Measurements from ENCODE around the gene MAPK7. TPM values are rescaled to one million over a fixed set of nuclear protein-coding genes. Genes with fewer than 3 reads are reported as not detected.
"Not testable (repeated sequence)": the region's sequence is repeated elsewhere in the genome, so short reads cannot be mapped to it uniquely, and the experiment has no call there.

The MAPK7 gene
- total and polyA plus RNA-seq, 2 experiments from 2014 or later: 21.2 to 28.6 TPM

GRCh38 chr17:19347323-19348080, 30.8 kb upstream of the MAPK7 start:
- peak overlapping the region; percentile 66 for H3K27ac ChIP-seq
- no peak overlapping the region for H2AFZ ChIP-seq
- no peaks in the 10 kb centered on the region for H3K36me3 ChIP-seq (ENCODE audit: low read depth)
- no peaks in the 10 kb centered on the region for H4K20me1 ChIP-seq (ENCODE audit: insufficient read depth)
- H3K9me3 ChIP-seq (ENCODE audit: low read depth): no peaks in the 10 kb centered on the region
- H3F3A ChIP-seq (ENCODE audit: insufficient read depth): peaks cover 23% of the 10 kb centered on the region
- no peak for DNase-seq
- H3K4me1 ChIP-seq (ENCODE audit: insufficient read depth): peaks cover 21% of the 10 kb centered on the region
- peak overlapping the region; percentile 43 for H3K4me2 ChIP-seq (ENCODE audit: unreplicated experiment)
- TF ChIP-seq EZH2 (IDR thresholded peaks at IDR 0.05; ENCODE audit: insufficient read depth, poor library complexity, severe bottlenecking) (no peak), EZH2phosphoT487 (IDR thresholded peaks at IDR 0.05; ENCODE audit: insufficient read depth, low read depth) (no peak)
- H3K9ac ChIP-seq: peak overlapping the region; percentile 10; the same call in 1 of the 2 replicates
- H3K27me3 ChIP-seq (replicated peaks; ENCODE audit: insufficient read depth): no peaks in the 10 kb centered on the region
- 79 to 80% methylated on average over 13 of the region's 13 CpGs for WGBS, 2 experiments (ENCODE audit: low coverage in 1 of 2, low lambda C conversion rate in 2 of 2, missing lambda C conversion rate in 2 of 2)
- no peaks in the 10 kb centered on the region for H3K79me2 ChIP-seq (ENCODE audit: insufficient read depth)
- no peak overlapping the region for H3K4me3 ChIP-seq
- no peaks in the 10 kb centered on the region for H3K9me2 ChIP-seq (ENCODE audit: insufficient read depth)
- in situ Hi-C loops (cut with MboI): no loop called here

- in situ Hi-C loops (cut with MboI): no loop called here
- Histone ChIP-seq H3K79me2 (ENCODE audit: insufficient read depth) (no peaks in the 10 kb centered on the region), H3K4me3 (no peak overlapping the region), H2AFZ (no peak overlapping the region), H3K4me2 (ENCODE audit: unreplicated experiment) (no peak overlapping the region), H4K20me1 (ENCODE audit: insufficient read depth) (no peaks in the 10 kb centered on the region), H3K9me3 (ENCODE audit: low read depth) (no peaks in the 10 kb centered on the region), H3F3A (ENCODE audit: insufficient read depth) (peaks cover 23% of the 10 kb centered on the region), H3K4me1 (ENCODE audit: insufficient read depth) (peaks cover 21% of the 10 kb centered on the region), H3K9me2 (ENCODE audit: insufficient read depth) (no peaks in the 10 kb centered on the region), H3K27me3 (replicated peaks; ENCODE audit: insufficient read depth) (no peaks in the 10 kb centered on the region), H3K27ac (no peak overlapping the region), H3K36me3 (ENCODE audit: low read depth) (no peaks in the 10 kb centered on the region), H3K9ac (no peak overlapping the region)
- no peak for DNase-seq
- WGBS, 2 experiments (ENCODE audit: low coverage in 1 of 2, low lambda C conversion rate in 2 of 2, missing lambda C conversion rate in 2 of 2): 88% methylated on average over 9 of the region's 9 CpGs
- no peak for TF ChIP-seq EZH2 (IDR thresholded peaks at IDR 0.05; ENCODE audit: insufficient read depth, poor library complexity, severe bottlenecking)
Measured at GRCh38 chr17:19348081-19348650, 30.1 kb upstream of the MAPK7 start.

- Histone ChIP-seq H3K4me1 (ENCODE audit: insufficient read depth) (peaks cover 21% of the 10 kb centered on the region), H3K9me2 (ENCODE audit: insufficient read depth) (no peaks in the 10 kb centered on the region), H3K79me2 (ENCODE audit: insufficient read depth) (no peaks in the 10 kb centered on the region), H3F3A (ENCODE audit: insufficient read depth) (peaks cover 23% of the 10 kb centered on the region), H3K4me2 (ENCODE audit: unreplicated experiment) (no peak overlapping the region), H3K4me3 (no peak overlapping the region), H4K20me1 (ENCODE audit: insufficient read depth) (no peaks in the 10 kb centered on the region), H2AFZ (no peak overlapping the region), H3K9me3 (ENCODE audit: low read depth) (no peaks in the 10 kb centered on the region), H3K36me3 (ENCODE audit: low read depth) (no peaks in the 10 kb centered on the region), H3K9ac (no peak overlapping the region), H3K27ac (no peak overlapping the region), H3K27me3 (replicated peaks; ENCODE audit: insufficient read depth) (no peaks in the 10 kb centered on the region)
- in situ Hi-C loops (cut with MboI): no loop called here
- no peak for DNase-seq
- WGBS, 2 experiments (ENCODE audit: low coverage in 1 of 2, low lambda C conversion rate in 2 of 2, missing lambda C conversion rate in 2 of 2): 92 to 97% methylated on average over 9 of the region's 9 CpGs
- TF ChIP-seq EZH2 (IDR thresholded peaks at IDR 0.05; ENCODE audit: insufficient read depth, poor library complexity, severe bottlenecking) (no peak), EZH2phosphoT487 (IDR thresholded peaks at IDR 0.05; ENCODE audit: insufficient read depth, low read depth) (no peak)
Measured at GRCh38 chr17:19348806-19349205, 29.5 kb upstream of the MAPK7 start.

GRCh38 chr17:19353401-19353800, 24.9 kb upstream of the MAPK7 start:
- peaks cover 18% of the 10 kb centered on the region for H3F3A ChIP-seq (ENCODE audit: insufficient read depth)
- not testable (repeated sequence) for H2AFZ ChIP-seq; H3K4me2 ChIP-seq (ENCODE audit: unreplicated experiment); H3K4me3 ChIP-seq; H3K4me1 ChIP-seq (ENCODE audit: insufficient read depth); H3K36me3 ChIP-seq (ENCODE audit: low read depth); H3K27ac ChIP-seq; H4K20me1 ChIP-seq (ENCODE audit: insufficient read depth); H3K79me2 ChIP-seq (ENCODE audit: insufficient read depth); DNase-seq; H3K27me3 ChIP-seq (replicated peaks; ENCODE audit: insufficient read depth); H3K9me3 ChIP-seq (ENCODE audit: low read depth); H3K9me2 ChIP-seq (ENCODE audit: insufficient read depth); H3K9ac ChIP-seq
- in situ Hi-C loops (cut with MboI): loop anchor here (25.0 kb wide), 1 partner anchor 309 kb away; no protein-coding TSS in a partner anchor
- 82 to 88% methylated on average over 11 of the region's 11 CpGs for WGBS, 2 experiments (ENCODE audit: low coverage in 1 of 2, low lambda C conversion rate in 2 of 2, missing lambda C conversion rate in 2 of 2)

Data from GM23248 (cell line).